K562 (cell line): Measurements from ENCODE around the gene NUDT14. TPM values are rescaled to one million over a fixed set of nuclear protein-coding genes. Genes with fewer than 3 reads are reported as not detected.

Experiments used
- ATAC-seq: fragments of 200-7000 bp; cut with Tn5 transposase; 3 replicates; pipeline ENCODE4 v1.9.1; 2020; ENCODE audit warnings: moderate library complexity
- BruUV-seq: library from RNA; stranded (reverse); fragments of 400-500 nt; replicated peaks from 2 replicates; lab custom pipeline; 2021; lab: Mats Ljungman, UMichigan
- CTCF ChIA-PET: fragments of 300-600 bp; formaldehyde crosslinking; extraction: SDS; loops from one replicate; lab custom pipeline; 2021; ENCODE audit warnings: low intra/inter-chr PET ratio; lab: Yijun Ruan, JAX
- POLR2A ChIA-PET: fragments of 300-600, 350-650 bp; sonication (Branson Sonifier 250); formaldehyde crosslinking; extraction: SDS; loops from one replicate; lab custom pipeline; 2021; ENCODE audit warnings: antibody characterized with exemption, inconsistent platforms; lab: Yijun Ruan, JAX
- DNase-seq, 4 experiments: peaks; one replicate each; pipeline versions ENCODE4 v3.0.0 to v3.0.0-alpha.2; 2011 to 2018; ENCODE audit warnings: low spot score in 3 of 4, mixed read lengths in 3 of 4; ENCODE audit errors: extremely low read depth in 1 of 4
- FAIRE-seq: peaks from 2 replicates; lab custom pipeline; 2011; peaks lifted over from hg19 to GRCh38; lab: Jason Lieb, UNC
- H2AFZ ChIP-seq: 2 replicates; pipeline ENCODE4 v1.6.0; 2011; ENCODE audit warnings: low read depth, low read length, control low read depth, inconsistent platforms
- H3K27ac ChIP-seq: fragments of 200-600 bp; 3 replicates; pipeline ENCODE4 v1.8.0; 2011; ENCODE audit warnings: low read depth, mild to moderate bottlenecking, control low read depth, inconsistent platforms, low read length, moderate library complexity, mixed read lengths; ENCODE audit errors: extremely low read depth
- H3K27me3 ChIP-seq, 2 experiments: fragments of 300-600 bp in 1 of 2; 2 replicates in 1 of 2; 3 replicates in 1 of 2; pipeline versions ENCODE4 v1.6.0 to v1.8.0; 2011; ENCODE audit warnings: inconsistent platforms in 2 of 2, low read length in 2 of 2, mild to moderate bottlenecking in 1 of 2, mixed read lengths in 1 of 2, moderate library complexity in 1 of 2; ENCODE audit not compliant: control insufficient read depth in 2 of 2, insufficient read depth in 2 of 2
- H3K36me3 ChIP-seq: fragments of 300-600 bp; 3 replicates; pipeline ENCODE4 v1.8.0; 2011; ENCODE audit warnings: mild to moderate bottlenecking, low read length, inconsistent platforms; ENCODE audit not compliant: control insufficient read depth, insufficient read depth
- H3K4me1 ChIP-seq, 2 experiments: fragments of 200-600 bp in 1 of 2; replicated peaks in 1 of 2; 2 replicates in 1 of 2; 3 replicates in 1 of 2; pipeline versions ENCODE4 v1.5.1 to v1.8.0; 2011; ENCODE audit warnings: inconsistent platforms in 2 of 2, low read length in 2 of 2, mild to moderate bottlenecking in 1 of 2, mixed read lengths in 1 of 2, moderate library complexity in 1 of 2; ENCODE audit not compliant: control insufficient read depth in 2 of 2, insufficient read depth in 2 of 2
- H3K4me2 ChIP-seq: 2 replicates; pipeline ENCODE4 v1.6.1; 2011; ENCODE audit warnings: low read length, control low read depth, inconsistent platforms, mixed read lengths; ENCODE audit not compliant: insufficient read depth
- H3K4me3 ChIP-seq: fragments of 200-600 bp; sonication (generic), shearing (Covaris generic); 2 replicates; pipeline ENCODE4 v1.5.1; 2016; ENCODE audit warnings: control low read depth, inconsistent platforms
- H3K79me2 ChIP-seq: fragments of 200-600 bp; 3 replicates; pipeline ENCODE4 v1.8.0; 2011; ENCODE audit warnings: low read length, inconsistent platforms; ENCODE audit not compliant: control insufficient read depth, insufficient read depth
- H3K9ac ChIP-seq, 2 experiments: 2 replicates each; pipeline versions ENCODE4 v1.6.0 to v1.6.1; 2011; ENCODE audit warnings: low read depth in 2 of 2, low read length in 2 of 2, control low read depth in 1 of 2, inconsistent platforms in 1 of 2, mild to moderate bottlenecking in 1 of 2, mixed read lengths in 1 of 2; ENCODE audit not compliant: insufficient read depth in 1 of 2
- H3K9me1 ChIP-seq: one replicate; pipeline ENCODE4 v1.6.0; 2011; ENCODE audit warnings: inconsistent platforms, mild to moderate bottlenecking, low read length, moderate library complexity; ENCODE audit not compliant: control insufficient read depth, insufficient read depth
- H3K9me3 ChIP-seq: replicated peaks from 2 replicates; pipeline ENCODE4 v1.5.1; 2011; ENCODE audit warnings: low read depth, low read length, inconsistent platforms; ENCODE audit not compliant: control insufficient read depth, insufficient read depth
- H4K20me1 ChIP-seq: replicated peaks from 2 replicates; pipeline ENCODE4 v1.6.1; 2011; ENCODE audit warnings: low read length, inconsistent platforms, mixed read lengths; ENCODE audit not compliant: control insufficient read depth, insufficient read depth
- CBX5 ChIP-seq: IDR thresholded peaks from 2 replicates; pipeline ENCODE4 v1.6.1; 2014; ENCODE audit warnings: low read depth, borderline replicate concordance
- CXXC5 ChIP-seq: fragments of 250-450 bp; sonication (Bioruptor Pico); IDR thresholded peaks from 2 replicates; pipeline ENCODE4 v1.8.0; 2022; ENCODE audit warnings: inconsistent platforms, mild to moderate bottlenecking, moderate library complexity
- HDAC8 ChIP-seq: fragments of 450-650 bp; IDR thresholded peaks from 2 replicates; pipeline ENCODE4 v1.6.1; 2016; ENCODE audit warnings: mild to moderate bottlenecking, missing genetic modification characterization, moderate library complexity, missing compliant biosample characterization
- NFXL1 ChIP-seq: fragments of 450-650 bp; formaldehyde crosslinking; IDR thresholded peaks from 2 replicates; pipeline ENCODE4 v1.4.0; 2021; ENCODE audit warnings: mild to moderate bottlenecking
- NKRF ChIP-seq: fragments of 450-650 bp; IDR thresholded peaks from 2 replicates; pipeline ENCODE4 v1.6.1; 2016; ENCODE audit warnings: borderline replicate concordance
- PCBP2 ChIP-seq: fragments of 200-400 bp; formaldehyde crosslinking; IDR thresholded peaks from 2 replicates; pipeline ENCODE4 v1.6.1; 2018; ENCODE audit warnings: low read length, low read depth, mild to moderate bottlenecking, moderate library complexity; ENCODE audit not compliant: poor library complexity, severe bottlenecking
- TRIM25 ChIP-seq: fragments of 450-650 bp; IDR thresholded peaks from 2 replicates; pipeline ENCODE4 v1.7.0; 2016; ENCODE audit warnings: borderline replicate concordance
- ZNF511 ChIP-seq: sonication (generic); formaldehyde crosslinking; IDR thresholded peaks from 2 replicates; pipeline ENCODE4 v1.8.0; 2022; ENCODE audit warnings: mild to moderate bottlenecking, missing genetic modification reagents
- ZNF561 ChIP-seq: fragments of 450-650 bp; formaldehyde crosslinking; conservative IDR thresholded peaks from 2 replicates; pipeline ENCODE4 v1.4.0; 2020; ENCODE audit warnings: mild to moderate bottlenecking, moderate library complexity
- WGBS: fragments of 100-300 bp; shearing (Covaris generic); methylation state at CpG from one replicate; pipeline ENCODE4 v1.1.6; 2016; ENCODE audit warnings: low coverage, mixed read lengths; ENCODE audit not compliant: insufficient coverage; ENCODE audit errors: missing lambda C conversion rate; 5-methylcytosine and 5-hydroxymethylcytosine counted together
- in situ Hi-C: fragments of 300-500 bp; cut with MboI; formaldehyde crosslinking; loops from 4 replicates; pipeline ENCODE4 v1.15.0; 2018; ENCODE audit warnings: inconsistent platforms, mixed read lengths
- intact Hi-C: fragments of 100-400 bp; cut with micrococcal nuclease; formaldehyde crosslinking; loops from 2 replicates; pipeline ENCODE4 v1.14.2; 2022
- polyA plus RNA-seq, 8 experiments: library from polyadenylated mRNA; depleted of rRNA in 4 of 8; stranded (reverse) in 5 of 8; unstranded in 3 of 8; fragments of >200 nt; fragmentation: Nextera tagmentation in 2 of 8; fragmentation: Illumina TruSeq in 1 of 8; extraction: Ambion mirVana in 2 of 8; extraction: Trizol in 1 of 8; gene quantifications; 2 replicates each; pipeline versions ENCODE4 v1.2.1 to v1.2.3, GENCODE V29; 2011 to 2014; ENCODE audit warnings: inconsistent platforms in 1 of 8, missing spikeins in 1 of 8
- total RNA-seq, 7 experiments: library from RNA; depleted of rRNA in 6 of 7; stranded (reverse); fragments of >200 nt in 6 of 7; fragmentation: Illumina TruSeq in 2 of 7; extraction: Trizol in 2 of 7; gene quantifications; 2 replicates each; pipeline versions ENCODE4 v1.2.1 to v1.2.3, GENCODE V29; 2011 to 2021; ENCODE audit warnings: low replicate concordance in 1 of 7

NUDT14 gene
- total and polyA plus RNA-seq, 9 of the 15 experiments (the other 6 are each of a cell fraction or from before 2014, with no cell fraction given): 0.14 to 16.3 (median 8.2) TPM

GRCh38 chr14:105193916-105194782 is 13.0 kb upstream of the NUDT14 start:
- intact Hi-C loops: no loop called here
- POLR2A ChIA-PET: interaction anchor here (0.6 kb wide), 2 partner anchors 66 to 107 kb away, joined by 3 read pairs; partner anchors contain the start of gene BRF1
- BruUV-seq: no TSS peak
- no peaks in the 10 kb centered on the region for H4K20me1 ChIP-seq
- no peaks in the 10 kb centered on the region for H3K79me2 ChIP-seq
- in situ Hi-C loops: no loop called here
- H3K36me3 ChIP-seq: no peaks in the 10 kb centered on the region
- no peaks in the 10 kb centered on the region for H3K9me1 ChIP-seq
- H2AFZ ChIP-seq: no peak overlapping the region
- CTCF ChIA-PET: no interaction called here
- peaks cover 0 to 7% of the 10 kb centered on the region in 2 experiments; a peak in 1 of 5 replicates for H3K27me3 ChIP-seq
- no peak overlapping the region for H3K27ac ChIP-seq
- no peaks in the 10 kb centered on the region for H3K9me3 ChIP-seq
- DNase-seq (no peak), ATAC-seq (no peak), FAIRE-seq (no peak)
- peaks cover 3 to 61% of the 10 kb centered on the region in 2 experiments; a peak in 3 of 5 replicates for H3K4me1 ChIP-seq
- no peak overlapping the region for H3K9ac ChIP-seq
- 3% methylated on average over 16 of the region's 17 CpGs for WGBS
- TF ChIP-seq ZNF511 (no peak), NFXL1 (no peak), ZNF561 (CRISPR knock-in tag) (no peak), TRIM25 (no peak), NKRF (no peak), PCBP2 (no peak), CBX5 (no peak), HDAC8 (tag) (no peak), CXXC5 (no peak)
- H3K4me2 ChIP-seq: no peak overlapping the region
- no peak overlapping the region for H3K4me3 ChIP-seq
